Neural cell (in vitro differentiated cells): ENCODE measurements around the gene RAP1GAP2. TPM values are rescaled to one million over a fixed set of nuclear protein-coding genes. Genes with fewer than 3 reads are reported as not detected.

Experiments used
- H2AFZ ChIP-seq: fragments of 200-600, 300-800 bp; sonication (generic), shearing (Covaris generic); 2 replicates; pipeline ENCODE4 v1.6.0; 2014; ENCODE audit warnings: low read depth, mild to moderate bottlenecking, antibody characterized with exemption, low read length, moderate library complexity
- H3F3A ChIP-seq: fragments of 200-600 bp; shearing (Covaris generic); 2 replicates; pipeline ENCODE4 v1.6.1; 2016; ENCODE audit warnings: mild to moderate bottlenecking, moderate library complexity, mixed read lengths, antibody characterized with exemption, low read length; ENCODE audit not compliant: insufficient read depth, poor library complexity, severe bottlenecking
- H3K27ac ChIP-seq: fragments of 200-600, 300-800 bp; sonication (generic), shearing (Covaris generic); 2 replicates; pipeline ENCODE4 v1.5.1; 2014; ENCODE audit warnings: mild to moderate bottlenecking, low read length, moderate library complexity
- H3K27me3 ChIP-seq: fragments of 300-800, 200-600 bp; sonication (generic), shearing (Covaris generic); 2 replicates; pipeline ENCODE4 v1.6.0; 2014; ENCODE audit warnings: mild to moderate bottlenecking, low read depth, low read length, moderate library complexity; ENCODE audit not compliant: insufficient read depth
- H3K36me3 ChIP-seq: fragments of 300-800, 200-600 bp; sonication (generic), shearing (Covaris generic); 2 replicates; pipeline ENCODE4 v1.5.1; 2014; ENCODE audit warnings: mild to moderate bottlenecking, antibody characterized with exemption, low read length, moderate library complexity; ENCODE audit not compliant: insufficient read depth
- H3K4me2 ChIP-seq: fragments of 300-800, 200-600 bp; sonication (generic), shearing (Covaris generic); 2 replicates; pipeline ENCODE4 v1.6.0; 2014; ENCODE audit warnings: mild to moderate bottlenecking, low read length
- H3K4me3 ChIP-seq: fragments of 300-800, 200-600 bp; sonication (generic), shearing (Covaris generic); 2 replicates; pipeline ENCODE4 v1.5.1; 2014; ENCODE audit warnings: mild to moderate bottlenecking, low read length, moderate library complexity
- H3K79me2 ChIP-seq: fragments of 200-600 bp; shearing (Covaris generic); replicated peaks from 2 replicates; pipeline ENCODE4 v1.6.0; 2014; ENCODE audit warnings: mild to moderate bottlenecking, low read length, moderate library complexity; ENCODE audit not compliant: insufficient read depth
- H3K9ac ChIP-seq: fragments of 300-800, 200-600 bp; sonication (generic), shearing (Covaris generic); 2 replicates; pipeline ENCODE4 v1.6.1; 2016; ENCODE audit warnings: mild to moderate bottlenecking, low read length, mixed read lengths
- H3K9me2 ChIP-seq: fragments of 200-600 bp; shearing (Covaris generic); 2 replicates; pipeline ENCODE4 v1.6.1; 2016; ENCODE audit warnings: mild to moderate bottlenecking, low read length, mixed read lengths; ENCODE audit not compliant: insufficient read depth
- H3K9me3 ChIP-seq: fragments of 200-600, 300-800 bp; sonication (generic), shearing (Covaris generic); 2 replicates; pipeline ENCODE4 v1.6.1; 2016; ENCODE audit warnings: mild to moderate bottlenecking, mixed run types, low read length, moderate library complexity, mixed read lengths
- H4K20me1 ChIP-seq: fragments of 200-600 bp; shearing (Covaris generic); 2 replicates; pipeline ENCODE4 v1.6.1; 2016; ENCODE audit warnings: mild to moderate bottlenecking, mixed run types; ENCODE audit not compliant: insufficient read depth
- CTCF ChIP-seq: fragments of 450-650 bp; IDR thresholded peaks from 2 replicates; pipeline ENCODE4 v1.5.1; 2014; ENCODE audit warnings: antibody characterized with exemption, mild to moderate bottlenecking, moderate library complexity; ENCODE audit not compliant: poor library complexity, severe bottlenecking
- EP300 ChIP-seq: fragments of 450-650 bp; conservative IDR thresholded peaks from 2 replicates; pipeline ENCODE4 v1.6.1; 2014; ENCODE audit warnings: antibody characterized with exemption, mild to moderate bottlenecking, moderate library complexity; ENCODE audit not compliant: poor library complexity, severe bottlenecking
- EZH2 ChIP-seq: fragments of 200-600, 300-800 bp; shearing (Covaris generic), sonication (generic); IDR thresholded peaks from 2 replicates; pipeline ENCODE4 v1.6.1; 2014; ENCODE audit warnings: antibody characterized with exemption, low read length, borderline replicate concordance, mild to moderate bottlenecking; ENCODE audit not compliant: insufficient read depth, poor library complexity, severe bottlenecking
- MXI1 ChIP-seq: fragments of 450-650 bp; conservative IDR thresholded peaks from 2 replicates; pipeline ENCODE4 v1.6.1; 2014; ENCODE audit warnings: antibody characterized with exemption, mild to moderate bottlenecking; ENCODE audit not compliant: poor library complexity, severe bottlenecking
- POLR2AphosphoS5 ChIP-seq: IDR thresholded peaks from 2 replicates; pipeline ENCODE4 v1.6.1; 2012
- RAD21 ChIP-seq: fragments of 450-650 bp; conservative IDR thresholded peaks from 2 replicates; pipeline ENCODE4 v1.6.1; 2014; ENCODE audit warnings: antibody characterized with exemption, mild to moderate bottlenecking, moderate library complexity
- REST ChIP-seq: IDR thresholded peaks from 2 replicates; pipeline ENCODE4 v1.6.1; 2012; ENCODE audit warnings: borderline replicate concordance
- SMC3 ChIP-seq: fragments of 450-650 bp; conservative IDR thresholded peaks from 2 replicates; pipeline ENCODE4 v1.6.1; 2014; ENCODE audit warnings: antibody characterized with exemption, mild to moderate bottlenecking, moderate library complexity; ENCODE audit not compliant: poor library complexity
- TAF1 ChIP-seq: IDR thresholded peaks from 2 replicates; pipeline ENCODE4 v1.6.1; 2012; ENCODE audit warnings: low read depth
- polyA plus RNA-seq: library from polyadenylated mRNA; depleted of rRNA; stranded (reverse); fragments of >200 nt; gene quantifications from 2 replicates; pipeline ENCODE4 v1.2.3, GENCODE V29; 2014

The RAP1GAP2 gene
- polyA plus RNA-seq, 1 donor from 2014 or later, result 14.8 TPM

GRCh38 chr17:2937331-2938003 lies 141.2 kb downstream of the RAP1GAP2 start:
- Histone ChIP-seq H3K27me3 (no peaks in the 10 kb centered on the region), H4K20me1 (no peaks in the 10 kb centered on the region), H3K36me3 (no peaks in the 10 kb centered on the region), H3K9ac (no peak overlapping the region), H3K79me2 (no peaks in the 10 kb centered on the region), H3F3A (no peaks in the 10 kb centered on the region), H3K4me3 (no peak overlapping the region), H3K27ac (no peak overlapping the region), H2AFZ (no peak overlapping the region), H3K9me3 (no peaks in the 10 kb centered on the region), H3K4me2 (no peak overlapping the region), H3K9me2 (no peaks in the 10 kb centered on the region)
- TF ChIP-seq RAD21 (no peak), EZH2 (no peak), SMC3 (no peak), TAF1 (no peak), MXI1 (no peak), POLR2AphosphoS5 (no peak), EP300 (no peak), CTCF (no peak), REST (no peak)

- Histone ChIP-seq H3K4me2 (no peak overlapping the region), H3K79me2 (no peaks in the 10 kb centered on the region), H3F3A (no peaks in the 10 kb centered on the region), H3K9ac (no peak overlapping the region), H2AFZ (no peak overlapping the region), H3K9me2 (no peaks in the 10 kb centered on the region), H3K36me3 (no peaks in the 10 kb centered on the region), H4K20me1 (no peaks in the 10 kb centered on the region), H3K27me3 (no peaks in the 10 kb centered on the region), H3K27ac (no peak overlapping the region), H3K4me3 (no peak overlapping the region), H3K9me3 (no peaks in the 10 kb centered on the region)
- TF ChIP-seq POLR2AphosphoS5, result no peak
Measured at GRCh38 chr17:2939714-2940351, 143.6 kb downstream of the RAP1GAP2 start.
